ENCODE results near the gene PTPA. TPM values are rescaled to one million over a fixed set of nuclear protein-coding genes. Genes with fewer than 3 reads are reported as not detected.

PTPA gene
- total and polyA plus RNA-seq, 7 experiments from 2014 or later: 12.6 to 110 (median 48.1) TPM

GRCh38 chr9:129101279-129101678, 9.9 kb upstream of the PTPA start:
- DNase-seq (no peak), ATAC-seq (no peak)
- Mint-ChIP-seq H3K4me3 (no peak overlapping the region), H3K9me3 (no peaks in the 10 kb centered on the region), H3K4me1 (no peaks in the 10 kb centered on the region), H3K27ac (no peak overlapping the region), H3K36me3 (peaks cover 0 to 2% (median 0%) of the 10 kb centered on the region in 5 donors), H3K27me3 (no peaks in the 10 kb centered on the region)
- Histone ChIP-seq H3K9me3 (ENCODE audit: control insufficient read depth in 2 of 3, low read length in 3 of 3) (no peaks in the 10 kb centered on the region), H3K4me3 (ENCODE audit: low read length) (no peak overlapping the region), H3K4me1 (ENCODE audit: control insufficient read depth in 2 of 2, insufficient read depth in 2 of 2, low read length in 2 of 2) (no peaks in the 10 kb centered on the region), H3K27me3 (ENCODE audit: control insufficient read depth in 2 of 2, insufficient read depth in 2 of 2, low read length in 2 of 2) (no peaks in the 10 kb centered on the region), H3K36me3 (ENCODE audit: control insufficient read depth in 2 of 3, insufficient read depth in 3 of 3, low read length in 3 of 3) (peaks cover 0 to 6% (median 0%) of the 10 kb centered on the region in 3 experiments), H3K27ac (ENCODE audit: low read depth, low read length) (no peak overlapping the region)
- ChIA-PET CTCF (no interaction called here), POLR2A (no interaction called here)
- intact Hi-C loops (cut with micrococcal nuclease): no loop called here

GRCh38 chr9:129102095-129102525, 9.1 kb upstream of the PTPA start:
- H3K27ac Mint-ChIP-seq: peak overlapping the region in 1 of 9 donors; percentile 25
- ChIA-PET POLR2A (no interaction called here), CTCF (no interaction called here)
- no peaks in the 10 kb centered on the region for H3K9me3 Mint-ChIP-seq
- Histone ChIP-seq H3K4me3 (ENCODE audit: low read length) (no peak overlapping the region), H3K27me3 (ENCODE audit: control insufficient read depth in 2 of 2, insufficient read depth in 2 of 2, low read length in 2 of 2) (no peaks in the 10 kb centered on the region), H3K9me3 (ENCODE audit: control insufficient read depth in 2 of 3, low read length in 3 of 3) (no peaks in the 10 kb centered on the region), H3K27ac (ENCODE audit: low read depth, low read length) (no peak overlapping the region), H3K4me1 (ENCODE audit: control insufficient read depth in 2 of 2, insufficient read depth in 2 of 2, low read length in 2 of 2) (no peaks in the 10 kb centered on the region), H3K36me3 (ENCODE audit: control insufficient read depth in 2 of 3, insufficient read depth in 3 of 3, low read length in 3 of 3) (peaks cover 0 to 6% (median 0%) of the 10 kb centered on the region in 3 experiments)
- no peaks in the 10 kb centered on the region for H3K27me3 Mint-ChIP-seq
- DNase-seq (no peak), ATAC-seq (no peak)
- intact Hi-C loops (cut with micrococcal nuclease): no loop called here
- no peaks in the 10 kb centered on the region for H3K36me3 Mint-ChIP-seq
- H3K4me3 Mint-ChIP-seq: no peak overlapping the region
- H3K4me1 Mint-ChIP-seq: peaks cover 0 to 4% (median 0%) of the 10 kb centered on the region in 7 donors

- Histone ChIP-seq H3K4me1 (ENCODE audit: control insufficient read depth in 2 of 2, insufficient read depth in 2 of 2, low read length in 2 of 2) (no peaks in the 10 kb centered on the region), H3K4me3 (ENCODE audit: low read length) (no peak overlapping the region), H3K36me3 (ENCODE audit: control insufficient read depth in 2 of 3, insufficient read depth in 3 of 3, low read length in 3 of 3) (peaks cover 0 to 6% (median 0%) of the 10 kb centered on the region in 3 experiments), H3K27ac (ENCODE audit: low read depth, low read length) (no peak overlapping the region), H3K9me3 (ENCODE audit: control insufficient read depth in 2 of 3, low read length in 3 of 3) (no peaks in the 10 kb centered on the region), H3K27me3 (ENCODE audit: control insufficient read depth in 2 of 2, insufficient read depth in 2 of 2, low read length in 2 of 2) (no peaks in the 10 kb centered on the region)
- peaks cover 0 to 4% (median 0%) of the 10 kb centered on the region in 7 donors for H3K4me1 Mint-ChIP-seq
- intact Hi-C loops (cut with micrococcal nuclease): no loop called here
- ChIA-PET CTCF (no interaction called here), POLR2A (no interaction called here)
- ATAC-seq (peak; percentile 60), DNase-seq (no peak)
- H3K27ac Mint-ChIP-seq: no peak overlapping the region
- no peak overlapping the region for H3K4me3 Mint-ChIP-seq
- H3K27me3 Mint-ChIP-seq: no peaks in the 10 kb centered on the region
- peaks cover 0 to 2% (median 0%) of the 10 kb centered on the region in 5 donors for H3K36me3 Mint-ChIP-seq
- H3K9me3 Mint-ChIP-seq: no peaks in the 10 kb centered on the region
Measured at GRCh38 chr9:129102791-129103594, 8.2 kb upstream of the PTPA start.

GRCh38 chr9:129103595-129103965, 7.6 kb upstream of the PTPA start:
- Mint-ChIP-seq H3K9me3 (no peaks in the 10 kb centered on the region), H3K4me1 (peaks cover 0 to 4% (median 0%) of the 10 kb centered on the region in 7 donors), H3K27ac (no peak overlapping the region), H3K27me3 (no peaks in the 10 kb centered on the region), H3K4me3 (peak overlapping the region in 1 of 10 donors; percentile 34), H3K36me3 (peaks cover 0 to 2% (median 0%) of the 10 kb centered on the region in 5 donors)
- peaks cover 0 to 4% (median 0%) of the 10 kb centered on the region in 3 experiments for H3K36me3 ChIP-seq (ENCODE audit: control insufficient read depth in 2 of 3, insufficient read depth in 3 of 3, low read length in 3 of 3)
- no peak for DNase-seq
- ChIA-PET CTCF (no interaction called here), POLR2A (interaction anchor here (0.8 kb wide), 1 partner anchor 23 kb away, joined by 4 read pairs; no protein-coding TSS in a partner anchor)
- H3K4me1 ChIP-seq (ENCODE audit: control insufficient read depth in 2 of 2, insufficient read depth in 2 of 2, low read length in 2 of 2): no peaks in the 10 kb centered on the region
- H3K9me3 ChIP-seq (ENCODE audit: control insufficient read depth in 2 of 3, low read length in 3 of 3): no peaks in the 10 kb centered on the region
- no peak overlapping the region for H3K4me3 ChIP-seq (ENCODE audit: low read length)
- no peaks in the 10 kb centered on the region for H3K27me3 ChIP-seq (ENCODE audit: control insufficient read depth in 2 of 2, insufficient read depth in 2 of 2, low read length in 2 of 2)
- intact Hi-C loops (cut with micrococcal nuclease): no loop called here
- no peak for ATAC-seq
- no peak overlapping the region for H3K27ac ChIP-seq (ENCODE audit: low read depth, low read length)

- Histone ChIP-seq H3K4me1 (ENCODE audit: control insufficient read depth in 2 of 2, insufficient read depth in 2 of 2, low read length in 2 of 2) (no peaks in the 10 kb centered on the region), H3K36me3 (ENCODE audit: control insufficient read depth in 2 of 3, insufficient read depth in 3 of 3, low read length in 3 of 3) (peaks cover 0 to 4% (median 0%) of the 10 kb centered on the region in 3 experiments), H3K27me3 (ENCODE audit: control insufficient read depth in 2 of 2, insufficient read depth in 2 of 2, low read length in 2 of 2) (no peaks in the 10 kb centered on the region), H3K27ac (ENCODE audit: low read depth, low read length) (no peak overlapping the region), H3K4me3 (ENCODE audit: low read length) (no peak overlapping the region), H3K9me3 (ENCODE audit: control insufficient read depth in 2 of 3, low read length in 3 of 3) (no peaks in the 10 kb centered on the region)
- H3K4me3 Mint-ChIP-seq: no peak overlapping the region
- POLR2A ChIA-PET: interaction anchor here (0.8 kb wide), 1 partner anchor 24 kb away, joined by 4 read pairs; no protein-coding TSS in a partner anchor
- no peaks in the 10 kb centered on the region for H3K9me3 Mint-ChIP-seq
- H3K4me1 Mint-ChIP-seq: peaks cover 0 to 8% (median 4%) of the 10 kb centered on the region in 7 donors
- DNase-seq: no peak
- H3K36me3 Mint-ChIP-seq: peaks cover 0 to 2% (median 0%) of the 10 kb centered on the region in 5 donors
- CTCF ChIA-PET: no interaction called here
- intact Hi-C loops (cut with micrococcal nuclease): no loop called here
- ATAC-seq: no peak
- no peak overlapping the region for H3K27ac Mint-ChIP-seq
- no peaks in the 10 kb centered on the region for H3K27me3 Mint-ChIP-seq
Measured at GRCh38 chr9:129104051-129104450, 7.2 kb upstream of the PTPA start.

GRCh38 chr9:129105857-129106694, 5.1 kb upstream of the PTPA start:
- H3K4me3 ChIP-seq (ENCODE audit: low read length): no peak overlapping the region
- no peak overlapping the region for H3K27ac Mint-ChIP-seq
- peaks cover 0 to 2% (median 0%) of the 10 kb centered on the region in 5 donors for H3K36me3 Mint-ChIP-seq
- no peaks in the 10 kb centered on the region for H3K9me3 ChIP-seq (ENCODE audit: control insufficient read depth in 2 of 3, low read length in 3 of 3)
- DNase-seq (no peak), ATAC-seq (no peak)
- H3K36me3 ChIP-seq (ENCODE audit: control insufficient read depth in 2 of 3, insufficient read depth in 3 of 3, low read length in 3 of 3): peaks cover 0 to 6% (median 0%) of the 10 kb centered on the region in 3 experiments
- CTCF ChIA-PET: no interaction called here
- intact Hi-C loops (cut with micrococcal nuclease): no loop called here
- H3K27me3 ChIP-seq (ENCODE audit: control insufficient read depth in 2 of 2, insufficient read depth in 2 of 2, low read length in 2 of 2): no peaks in the 10 kb centered on the region
- no peak overlapping the region for H3K27ac ChIP-seq (ENCODE audit: low read depth, low read length)
- no peaks in the 10 kb centered on the region for H3K9me3 Mint-ChIP-seq
- H3K4me1 Mint-ChIP-seq: peaks cover 8 to 14% (median 11%) of the 10 kb centered on the region in 7 donors
- H3K4me3 Mint-ChIP-seq: no peak overlapping the region
- H3K27me3 Mint-ChIP-seq: no peaks in the 10 kb centered on the region
- peaks cover 0 to 6% of the 10 kb centered on the region in 2 donors for H3K4me1 ChIP-seq (ENCODE audit: control insufficient read depth in 2 of 2, insufficient read depth in 2 of 2, low read length in 2 of 2)
- POLR2A ChIA-PET: interaction anchor here (0.6 kb wide), 2 partner anchors 80 to 508 kb away, joined by 3 to 6 read pairs; no protein-coding TSS in a partner anchor

All from naive thymus-derived CD4-positive, alpha-beta T cell (primary cell).